ENCODE results near the gene ITGA5. TPM values are rescaled to one million over a fixed set of nuclear protein-coding genes. Genes with fewer than 3 reads are reported as not detected.

ITGA5 gene
- 51.1 and 239 TPM in 2 replicates for total RNA-seq (ENCODE audit: low replicate concordance)

DNA sequence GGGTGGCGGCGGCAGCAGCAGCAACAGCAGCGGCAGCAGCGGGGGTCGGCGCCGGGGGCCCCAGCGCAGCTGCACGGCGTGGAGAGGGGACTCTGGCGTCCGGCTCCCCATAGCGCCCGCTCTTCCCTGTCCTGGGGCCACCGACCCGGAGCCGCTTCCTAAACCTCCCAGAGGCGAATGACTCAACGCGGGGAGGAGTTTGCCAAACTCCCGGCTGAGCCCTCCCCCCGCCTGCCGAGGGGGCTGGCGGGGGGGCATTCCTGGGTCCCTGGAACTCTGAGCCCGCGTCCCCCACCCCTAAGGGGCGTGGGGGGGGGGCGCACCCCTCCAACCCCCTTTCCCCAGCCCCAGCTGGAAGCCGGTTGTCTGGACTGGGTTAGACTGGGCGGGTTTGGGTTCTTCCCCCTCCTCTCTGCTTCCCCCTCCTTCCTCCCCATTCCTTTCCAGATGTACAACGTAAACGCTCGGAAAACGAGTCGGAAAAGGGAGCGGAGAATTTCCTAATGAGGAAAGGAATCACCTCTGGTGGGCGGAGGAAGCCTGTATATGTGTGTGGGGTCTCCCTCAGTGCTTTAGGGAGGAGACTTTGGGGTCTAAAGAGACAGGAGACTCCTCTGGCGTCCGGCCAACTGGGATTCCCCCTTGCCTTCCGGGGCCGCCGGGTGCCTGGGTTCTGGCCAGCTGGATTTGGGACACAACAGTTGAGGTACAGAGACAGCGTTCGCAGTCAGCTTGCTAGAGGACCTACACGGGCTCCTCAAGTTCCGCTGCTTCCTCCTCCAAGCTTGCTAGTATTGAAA is at the start of gene ITGA5:
Gene ITGA5 (minus strand): TSS at position 179 of the 800 bp plus-strand sequence. CDS start 68 bp downstream, at position 111.
- H3K4me3 ChIP-seq (ENCODE audit: low read depth, low read length) = peak within 1 kb of the TSS; percentile 92
- peak; percentile 65 for DNase-seq (ENCODE audit: low read depth)
- TF ChIP-seq CTCF (IDR thresholded peaks at IDR 0.05; ENCODE audit: insufficient read depth, low read length) = no peak

GRCh38 chr12:54465857-54466523 is 46.9 kb upstream of the ITGA5 start:
- H3K4me3 ChIP-seq (ENCODE audit: low read depth, low read length) = no peak overlapping the region
- DNase-seq (ENCODE audit: low read depth) = no peak
- TF ChIP-seq CTCF (IDR thresholded peaks at IDR 0.05; ENCODE audit: insufficient read depth, low read length) = no peak

DNA sequence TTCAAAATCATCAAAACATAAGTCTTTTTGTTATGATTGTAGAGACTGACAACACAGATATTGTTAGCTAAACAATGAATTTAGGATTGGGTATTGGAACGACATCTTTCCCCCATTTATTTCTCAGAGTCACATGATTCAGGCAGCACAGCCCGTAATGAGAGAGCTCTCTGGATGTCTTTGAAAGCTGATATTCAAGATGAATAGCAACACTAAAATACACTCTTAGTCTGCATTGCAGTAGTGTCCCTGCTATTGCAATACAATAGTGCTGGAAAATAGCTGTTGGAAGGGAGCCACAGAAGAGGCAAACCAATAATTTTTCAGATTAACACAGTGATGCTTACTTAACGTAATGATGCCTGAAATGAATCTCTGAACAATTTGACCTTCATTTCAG is 44.4 kb upstream of the ITGA5 start:
- peak; percentile 16 for DNase-seq (ENCODE audit: low read depth)
- TF ChIP-seq CTCF (IDR thresholded peaks at IDR 0.05; ENCODE audit: insufficient read depth, low read length) = no peak
- H3K4me3 ChIP-seq (ENCODE audit: low read depth, low read length) = no peak overlapping the region

GRCh38 chr12:54463034-54463433 is 44.0 kb upstream of the ITGA5 start:
- TF ChIP-seq CTCF (IDR thresholded peaks at IDR 0.05; ENCODE audit: insufficient read depth, low read length) = no peak
- peak; percentile 94 for DNase-seq (ENCODE audit: low read depth)
- no peak overlapping the region for H3K4me3 ChIP-seq (ENCODE audit: low read depth, low read length)

- TF ChIP-seq CTCF (IDR thresholded peaks at IDR 0.05; ENCODE audit: insufficient read depth, low read length) = no peak
Observed at GRCh38 chr12:54460317-54460923, 41.4 kb upstream of the ITGA5 start.

GRCh38 chr12:54459355-54459754 is 40.3 kb upstream of the ITGA5 start:
- DNase-seq (ENCODE audit: low read depth) = no peak
- TF ChIP-seq CTCF (IDR thresholded peaks at IDR 0.05; ENCODE audit: insufficient read depth, low read length) = no peak
- H3K4me3 ChIP-seq (ENCODE audit: low read depth, low read length) = no peak overlapping the region

More at GRCh38 chr12:54460317-54460923, 41.4 kb upstream of the ITGA5 start:
- no peak for DNase-seq (ENCODE audit: low read depth)
- H3K4me3 ChIP-seq (ENCODE audit: low read depth, low read length) = no peak overlapping the region
